K562 (cell line): ENCODE results near the gene ICE2. TPM values are rescaled to one million over a fixed set of nuclear protein-coding genes. Genes with fewer than 3 reads are reported as not detected.

ENCODE experiments used
- ARID3B ChIP-seq: fragments of 250-450 bp; sonication (Bioruptor Pico); IDR thresholded peaks from 2 replicates; pipeline ENCODE4 v1.4.0; 2020; ENCODE audit warnings: borderline replicate concordance
- DACH1 ChIP-seq: fragments of 450-650 bp; IDR thresholded peaks from 2 replicates; pipeline ENCODE4 v1.6.1; 2018; ENCODE audit not compliant: partially characterized antibody
- DPF2 ChIP-seq: fragments of 450-650 bp; IDR thresholded peaks from 2 replicates; pipeline ENCODE4 v1.6.1; 2016
- EHMT2 ChIP-seq: fragments of 450-650 bp; IDR thresholded peaks from 2 replicates; pipeline ENCODE4 v1.6.1; 2018; ENCODE audit warnings: antibody characterized with exemption
- GABPB1 ChIP-seq: sonication (generic); formaldehyde crosslinking; IDR thresholded peaks from 2 replicates; pipeline ENCODE4 v1.8.0; 2022; ENCODE audit warnings: mild to moderate bottlenecking, missing genetic modification reagents
- L3MBTL2 ChIP-seq: fragments of 450-650 bp; IDR thresholded peaks from 2 replicates; pipeline ENCODE4 v1.6.1; 2016; ENCODE audit warnings: mild to moderate bottlenecking, moderate library complexity
- MBD1 ChIP-seq: fragments of 250-450 bp; sonication (Bioruptor Pico); IDR thresholded peaks from 2 replicates; pipeline ENCODE4 v1.8.0; 2022; ENCODE audit warnings: inconsistent platforms
- MYBL2 ChIP-seq, 2 experiments: fragments of 450-650 bp in 1 of 2; sonication (generic) in 1 of 2; formaldehyde crosslinking in 1 of 2; IDR thresholded peaks; 2 replicates each; pipeline versions ENCODE4 v1.6.1 to v1.8.1; 2017 to 2022; ENCODE audit warnings: borderline replicate concordance in 1 of 2, inconsistent platforms in 1 of 2, low read depth in 1 of 2, mild to moderate bottlenecking in 1 of 2, missing genetic modification reagents in 1 of 2, moderate library complexity in 1 of 2
- NFRKB ChIP-seq: fragments of 450-650 bp; IDR thresholded peaks from 2 replicates; pipeline ENCODE4 v1.6.1; 2016; ENCODE audit warnings: low read depth
- PCBP1 ChIP-seq: fragments of 200-400 bp; formaldehyde crosslinking; IDR thresholded peaks from 2 replicates; pipeline ENCODE4 v1.6.1; 2018; ENCODE audit warnings: mild to moderate bottlenecking, low read depth, low read length; ENCODE audit not compliant: poor library complexity, severe bottlenecking
- POLR2H ChIP-seq: IDR thresholded peaks from 2 replicates; pipeline ENCODE4 v1.6.1; 2016; ENCODE audit warnings: missing genetic modification characterization, low read depth, mild to moderate bottlenecking, control low read depth, missing compliant biosample characterization, moderate library complexity
- RBM34 ChIP-seq: fragments of 200-400 bp; formaldehyde crosslinking; IDR thresholded peaks from 2 replicates; pipeline ENCODE4 v1.6.1; 2018; ENCODE audit warnings: low read length, borderline replicate concordance; ENCODE audit not compliant: insufficient read depth
- SAFB ChIP-seq: fragments of 200-400 bp; formaldehyde crosslinking; IDR thresholded peaks from 2 replicates; pipeline ENCODE4 v1.6.1; 2017; ENCODE audit warnings: low read depth, low read length, borderline replicate concordance
- SMC3 ChIP-seq: conservative IDR thresholded peaks from 2 replicates; pipeline ENCODE4 v1.6.1; 2011; ENCODE audit warnings: low read depth, low read length, improper control_type of control experiment; ENCODE audit not compliant: insufficient read depth
- SRSF7 ChIP-seq: fragments of 200-400 bp; formaldehyde crosslinking; optimal IDR thresholded peaks from 2 replicates; pipeline ENCODE3; 2017; ENCODE audit warnings: mild to moderate bottlenecking, low read depth, low read length
- TCF3 ChIP-seq: sonication (generic); formaldehyde crosslinking; IDR thresholded peaks from 2 replicates; pipeline ENCODE4 v1.4.0; 2020; ENCODE audit warnings: mild to moderate bottlenecking, missing genetic modification reagents
- TEAD4 ChIP-seq, 2 experiments: sonication (generic) in 1 of 2; formaldehyde crosslinking in 1 of 2; IDR thresholded peaks; 2 replicates each; pipeline versions ENCODE4 v1.6.1 to v1.8.0; 2012 to 2022; ENCODE audit warnings: borderline replicate concordance in 1 of 2, inconsistent platforms in 1 of 2, low read length in 1 of 2, mild to moderate bottlenecking in 1 of 2, missing genetic modification reagents in 1 of 2
- VEZF1 ChIP-seq: fragments of 200-800 bp; sonication (Bioruptor generic); IDR thresholded peaks from 2 replicates; pipeline ENCODE4 v1.6.1; 2017; ENCODE audit warnings: missing genetic modification characterization, missing compliant biosample characterization
- ZBED1 ChIP-seq: IDR thresholded peaks from 2 replicates; pipeline ENCODE4 v1.6.1; 2014
- ZMIZ1 ChIP-seq, 2 experiments: fragments of 150-350 bp in 1 of 2; IDR thresholded peaks; 2 replicates each; pipeline ENCODE4 v1.6.1; 2012 to 2016; ENCODE audit warnings: low read depth in 2 of 2, low read length in 2 of 2, mild to moderate bottlenecking in 1 of 2, moderate library complexity in 1 of 2
- ZNF586 ChIP-seq: fragments of 450-650 bp; formaldehyde crosslinking; conservative IDR thresholded peaks from 2 replicates; pipeline ENCODE4 v1.4.0; 2020; ENCODE audit warnings: mild to moderate bottlenecking, moderate library complexity
- polyA plus RNA-seq, 8 experiments: library from polyadenylated mRNA; depleted of rRNA in 4 of 8; stranded (reverse) in 5 of 8; unstranded in 3 of 8; fragments of >200 nt; fragmentation: Nextera tagmentation in 2 of 8; fragmentation: Illumina TruSeq in 1 of 8; extraction: Ambion mirVana in 2 of 8; extraction: Trizol in 1 of 8; gene quantifications; 2 replicates each; pipeline versions ENCODE4 v1.2.1 to v1.2.3, GENCODE V29; 2011 to 2014; ENCODE audit warnings: inconsistent platforms in 1 of 8, missing spikeins in 1 of 8
- total RNA-seq, 7 experiments: library from RNA; depleted of rRNA in 6 of 7; stranded (reverse); fragments of >200 nt in 6 of 7; fragmentation: Illumina TruSeq in 2 of 7; extraction: Trizol in 2 of 7; gene quantifications; 2 replicates each; pipeline versions ENCODE4 v1.2.1 to v1.2.3, GENCODE V29; 2011 to 2021; ENCODE audit warnings: low replicate concordance in 1 of 7

Gene ICE2
- total and polyA plus RNA-seq, 9 of the 15 experiments (the other 6 are each of a cell fraction or from before 2014, with no cell fraction given), result 21.8 to 87.9 (median 58.1) TPM

- TF ChIP-seq NFRKB, result no peak
- no peak for TF ChIP-seq ARID3B (CRISPR knock-in tag)
- peak; percentile 60 for TF ChIP-seq L3MBTL2
- TF ChIP-seq DACH1, result peak; percentile 79
- TF ChIP-seq SMC3, result no peak
- TF ChIP-seq POLR2H (tag), result 0 out of 2 replicates have a peak, but pooled peaks have one; percentile 40
- TF ChIP-seq TCF3, result peak; percentile 87
- no peak for TF ChIP-seq SAFB
- 0 out of 2 replicates have a peak, but pooled peaks have one; percentile 44 for TF ChIP-seq MBD1 (CRISPR knock-in tag)
- TF ChIP-seq GABPB1 (CRISPR knock-in tag), result no peak
- no peak for TF ChIP-seq ZNF586 (CRISPR knock-in tag)
- TF ChIP-seq DPF2, result peak; percentile 72
- no peak for TF ChIP-seq ZBED1
- TF ChIP-seq PCBP1, result no peak
- TF ChIP-seq SRSF7, result no peak
- peak; percentile 83 for TF ChIP-seq TEAD4 (IDR thresholded peaks at IDR 0.05; ENCODE audit: low read length)
- TF ChIP-seq TEAD4 (CRISPR knock-in tag; IDR thresholded peaks at IDR 0.05; ENCODE audit: borderline replicate concordance), result no peak
- no peak for TF ChIP-seq RBM34
- TF ChIP-seq VEZF1 (CRISPR knock-in tag), result no peak
- no peak for TF ChIP-seq MYBL2 (IDR thresholded peaks at IDR 0.05; ENCODE audit: low read depth)
- TF ChIP-seq MYBL2 (CRISPR knock-in tag; IDR thresholded peaks at IDR 0.05; ENCODE audit: borderline replicate concordance), result no peak
- TF ChIP-seq ZMIZ1 (IDR thresholded peaks at IDR 0.05; ENCODE audit: low read depth in 2 of 2, low read length in 2 of 2), result no peak
- TF ChIP-seq EHMT2, result no peak
These were observed 61.8 kb downstream of the ICE2 start (continued) for GRCh38 chr15:60417112-60417511.
